ENCODE measurements around the gene CPNE8.

Gene CPNE8

DNA sequence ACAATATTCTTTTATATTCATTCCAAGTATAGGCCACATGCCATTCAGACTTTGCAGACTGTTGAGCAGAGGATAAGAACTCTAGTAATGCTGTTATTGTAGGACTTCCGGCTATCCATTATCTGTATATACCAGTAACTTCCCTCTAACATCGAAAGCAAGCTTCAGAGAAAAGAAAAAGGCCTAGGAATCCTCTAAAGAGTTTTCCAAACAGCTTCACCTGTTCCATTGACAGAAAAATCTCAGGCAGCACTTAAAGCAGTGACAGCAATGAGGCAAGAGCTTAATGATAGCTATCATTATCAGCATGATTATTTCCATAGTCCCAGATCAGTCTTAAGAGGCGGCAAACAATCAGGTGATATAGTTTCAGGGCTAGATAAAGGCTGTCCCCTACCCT, 1.8 kb downstream of the CPNE8 start:
- no peak overlapping the region for H3K9ac ChIP-seq
- peaks cover 8% of the 10 kb centered on the region for H3K9me3 ChIP-seq
- no peaks in the 10 kb centered on the region for H4K20me1 ChIP-seq
- no peaks in the 10 kb centered on the region for H3K36me3 ChIP-seq
- H3K4me2 ChIP-seq: no peak overlapping the region
- TF ChIP-seq Cebpa-rat (IDR thresholded peaks at IDR 0.05): no peak
- peaks cover 6% of the 10 kb centered on the region; the same call in 1 of the 2 replicates for H3K4me1 ChIP-seq
- peaks cover 17% of the 10 kb centered on the region; the same call in 1 of the 2 replicates for H3K27me3 ChIP-seq
- no peak overlapping the region for H3K4me3 ChIP-seq
- no peak overlapping the region for H3K27ac ChIP-seq

DNA sequence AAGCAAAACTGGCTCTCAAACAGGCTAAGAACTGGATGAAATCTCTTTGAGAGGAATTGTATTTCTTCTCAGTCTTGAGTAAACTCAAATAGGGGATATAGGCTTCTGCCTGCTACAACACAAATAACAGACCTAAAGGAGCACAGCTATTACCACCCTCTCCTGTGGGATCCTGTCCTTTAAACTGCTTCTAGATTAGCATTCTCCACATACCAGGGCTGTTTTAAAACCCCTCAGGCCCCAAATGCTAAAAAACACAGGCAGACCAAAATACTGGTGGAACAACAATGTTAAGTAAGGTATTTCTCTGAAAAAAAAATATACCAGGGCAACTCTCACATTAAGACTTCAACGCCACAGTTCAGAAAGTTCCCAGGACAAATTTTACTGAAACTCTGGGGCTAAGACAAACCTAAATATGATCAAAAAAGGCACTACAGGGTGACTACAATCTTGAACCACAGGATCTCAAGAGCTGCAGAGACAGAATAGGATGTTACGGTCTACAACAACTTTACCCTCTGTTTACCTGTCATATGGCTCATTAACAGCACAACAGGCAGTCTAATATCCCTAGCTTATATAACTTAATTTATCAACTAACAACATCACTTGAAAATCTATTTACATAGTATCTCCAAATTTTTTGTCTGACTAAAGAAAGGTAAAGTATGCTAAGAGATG, 7.2 kb downstream of the CPNE8 start:
- TF ChIP-seq Cebpa-rat (IDR thresholded peaks at IDR 0.05): no peak
- H3K27ac ChIP-seq: no peak overlapping the region
- no peaks in the 10 kb centered on the region for H4K20me1 ChIP-seq
- H3K4me1 ChIP-seq: no peaks in the 10 kb centered on the region
- H3K9ac ChIP-seq: no peak overlapping the region
- no peaks in the 10 kb centered on the region for H3K36me3 ChIP-seq
- no peak overlapping the region for H3K4me2 ChIP-seq
- H3K4me3 ChIP-seq: no peak overlapping the region
- H3K9me3 ChIP-seq: no peaks in the 10 kb centered on the region
- no peaks in the 10 kb centered on the region for H3K27me3 ChIP-seq

DNA sequence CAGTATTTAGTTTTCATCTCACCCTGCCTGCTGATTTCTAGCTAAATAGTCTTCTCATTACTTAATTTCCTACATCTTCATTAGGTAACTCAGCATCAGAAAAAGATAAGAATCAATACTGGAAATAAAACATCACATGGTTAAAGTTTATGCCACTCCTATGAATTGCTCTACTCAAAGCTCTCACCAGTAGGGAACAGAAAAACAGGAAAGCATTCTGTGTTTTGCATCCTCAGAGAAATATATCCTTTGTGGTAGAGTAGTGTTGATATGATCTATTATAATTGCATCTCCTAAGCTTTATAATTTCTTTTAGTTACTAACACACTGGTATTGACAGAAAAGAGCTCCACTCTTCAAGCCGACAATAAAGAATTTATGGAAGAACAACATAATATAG, 9.9 kb downstream of the CPNE8 start:
- no peaks in the 10 kb centered on the region for H3K36me3 ChIP-seq
- no peaks in the 10 kb centered on the region for H3K9me3 ChIP-seq
- no peak overlapping the region for H3K9ac ChIP-seq
- H4K20me1 ChIP-seq: no peaks in the 10 kb centered on the region
- H3K27ac ChIP-seq: no peak overlapping the region
- H3K27me3 ChIP-seq: no peaks in the 10 kb centered on the region
- no peaks in the 10 kb centered on the region for H3K4me1 ChIP-seq
- no peak for TF ChIP-seq Cebpa-rat (IDR thresholded peaks at IDR 0.05)
- H3K4me3 ChIP-seq: no peak overlapping the region
- no peak overlapping the region for H3K4me2 ChIP-seq

DNA sequence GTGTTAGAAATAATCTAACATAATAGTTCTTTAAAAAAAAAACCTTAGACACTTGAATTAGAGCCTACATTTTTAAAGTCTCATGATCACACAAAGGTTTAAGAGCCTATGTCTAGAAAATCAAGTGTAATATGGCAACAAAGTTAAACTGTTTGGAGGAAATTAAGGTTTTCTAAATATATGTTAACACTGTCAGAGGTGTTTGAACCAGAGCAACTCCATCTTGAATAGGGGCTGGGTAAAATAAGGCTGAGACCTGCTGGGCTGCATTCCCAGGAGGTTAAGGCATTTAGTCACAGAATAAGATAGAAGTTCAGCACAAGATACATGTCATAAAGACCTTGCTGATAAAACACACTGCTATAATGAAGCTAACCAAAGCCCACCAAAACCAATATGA, 12.4 kb downstream of the CPNE8 start:
- Histone ChIP-seq H3K27me3 (no peaks in the 10 kb centered on the region), H4K20me1 (no peaks in the 10 kb centered on the region), H3K36me3 (no peaks in the 10 kb centered on the region), H3K9me3 (no peaks in the 10 kb centered on the region), H3K9ac (no peak overlapping the region), H3K4me1 (no peaks in the 10 kb centered on the region), H3K4me3 (no peak overlapping the region), H3K4me2 (no peak overlapping the region), H3K27ac (no peak overlapping the region)
- no peak for TF ChIP-seq Cebpa-rat (IDR thresholded peaks at IDR 0.05)

DNA sequence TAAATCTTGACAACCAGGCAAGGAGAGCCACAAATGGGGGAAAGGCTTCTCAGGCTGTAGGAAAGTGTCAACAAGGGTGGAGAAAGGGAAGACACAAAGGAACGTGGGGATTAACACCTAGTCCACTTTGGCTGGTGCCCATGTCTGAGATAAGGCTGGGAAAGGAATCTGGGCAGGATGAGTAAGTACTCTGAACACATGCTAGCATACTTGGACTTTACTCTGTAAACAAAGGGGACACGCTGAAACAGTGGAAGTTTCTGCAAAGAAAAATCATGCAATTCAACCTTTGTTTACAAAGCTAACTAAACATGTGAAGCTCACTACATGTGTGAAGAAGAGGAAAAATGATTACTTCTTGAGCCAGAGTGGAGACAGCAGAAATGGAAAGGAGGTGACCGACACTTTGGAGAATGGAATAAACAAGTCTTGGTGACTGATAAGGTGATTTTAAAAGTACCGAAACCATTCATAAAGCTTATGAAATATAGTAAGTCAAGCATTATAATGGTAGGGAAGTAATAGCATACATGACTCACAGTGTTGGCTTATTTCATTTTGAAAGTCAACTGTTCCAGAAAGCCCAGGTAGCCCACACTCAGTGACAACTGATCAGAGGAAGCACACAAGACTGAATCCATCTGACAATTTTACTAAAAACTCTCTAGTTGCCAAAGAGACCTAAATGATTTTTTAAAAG, 13.2 kb downstream of the CPNE8 start:
- H3K9ac ChIP-seq: no peak overlapping the region
- no peaks in the 10 kb centered on the region for H3K9me3 ChIP-seq
- H3K27ac ChIP-seq: no peak overlapping the region
- H3K4me2 ChIP-seq: no peak overlapping the region
- no peak overlapping the region for H3K4me3 ChIP-seq
- H3K27me3 ChIP-seq: no peaks in the 10 kb centered on the region
- no peaks in the 10 kb centered on the region for H4K20me1 ChIP-seq
- H3K4me1 ChIP-seq: no peaks in the 10 kb centered on the region
- no peak for TF ChIP-seq Cebpa-rat (IDR thresholded peaks at IDR 0.05)
- no peaks in the 10 kb centered on the region for H3K36me3 ChIP-seq

DNA sequence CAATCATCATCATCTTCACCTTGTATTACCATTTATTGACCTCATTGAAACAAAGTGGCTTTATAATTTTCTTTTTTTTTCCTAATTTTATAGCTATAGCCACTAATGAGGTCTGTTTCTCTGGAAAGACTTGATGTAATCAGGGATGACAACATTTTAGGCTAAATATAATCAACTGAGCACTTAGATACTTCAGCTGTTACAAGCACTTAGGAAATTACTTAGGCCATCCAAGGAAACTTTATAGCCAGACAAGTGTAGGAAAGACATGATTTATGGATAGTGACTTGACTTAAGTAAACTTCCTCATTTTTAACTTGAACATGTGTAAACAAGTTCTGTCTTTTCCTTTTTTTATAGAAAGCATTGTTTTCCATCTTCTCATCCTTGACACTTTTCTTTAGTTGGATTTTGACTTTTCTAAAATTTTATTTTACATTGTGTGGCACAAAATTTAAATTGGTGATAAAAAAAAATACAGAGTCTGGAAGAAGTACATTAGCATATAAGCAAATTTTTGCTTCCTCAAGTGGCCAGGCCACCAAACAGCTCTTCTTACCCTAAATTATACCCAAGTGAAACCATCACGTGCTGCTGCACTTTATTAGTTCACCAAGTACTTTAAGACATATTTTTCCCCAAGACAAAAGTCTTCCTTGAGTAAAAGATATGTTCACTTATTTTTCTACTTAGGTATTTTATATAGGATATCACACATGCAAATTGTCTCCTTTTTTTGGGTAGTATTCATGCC, 15.1 kb downstream of the CPNE8 start:
- TF ChIP-seq Cebpa-rat (IDR thresholded peaks at IDR 0.05): no peak
- Histone ChIP-seq H3K27me3 (no peaks in the 10 kb centered on the region), H3K4me1 (no peaks in the 10 kb centered on the region), H3K27ac (no peak overlapping the region), H3K9ac (no peak overlapping the region), H3K4me2 (no peak overlapping the region), H4K20me1 (no peaks in the 10 kb centered on the region), H3K9me3 (no peaks in the 10 kb centered on the region), H3K36me3 (no peaks in the 10 kb centered on the region), H3K4me3 (no peak overlapping the region)

DNA sequence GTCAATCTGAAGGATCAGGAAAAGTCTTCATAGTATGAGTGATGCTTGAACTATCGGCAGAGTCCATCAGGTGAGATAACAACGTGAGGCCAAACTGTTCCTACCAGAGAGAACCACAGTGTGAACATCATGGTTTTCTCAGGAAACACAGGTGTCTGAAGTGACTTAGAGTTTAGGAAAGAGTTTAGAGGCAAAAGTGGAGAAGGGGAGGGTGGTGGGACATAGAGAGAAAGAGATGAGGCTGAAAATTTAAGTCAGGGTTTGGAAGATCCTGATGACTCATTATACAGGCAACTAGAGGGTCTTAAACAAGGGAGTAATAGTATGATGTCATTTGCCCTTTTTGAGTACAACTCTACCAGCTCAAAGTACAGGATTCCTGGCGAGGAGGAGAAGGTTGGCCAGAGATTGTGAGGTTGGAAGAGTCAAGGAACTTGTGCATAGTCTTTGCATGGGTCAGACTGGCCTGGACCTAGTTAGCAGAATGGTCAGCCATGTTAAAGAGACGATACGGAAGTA, 16.0 kb downstream of the CPNE8 start:
- no peaks in the 10 kb centered on the region for H3K9me3 ChIP-seq
- no peak overlapping the region for H3K9ac ChIP-seq
- no peak overlapping the region for H3K4me2 ChIP-seq
- no peak for TF ChIP-seq Cebpa-rat (IDR thresholded peaks at IDR 0.05)
- H3K27me3 ChIP-seq: no peaks in the 10 kb centered on the region
- no peaks in the 10 kb centered on the region for H3K4me1 ChIP-seq
- no peaks in the 10 kb centered on the region for H4K20me1 ChIP-seq
- H3K4me3 ChIP-seq: no peak overlapping the region
- no peak overlapping the region for H3K27ac ChIP-seq
- no peaks in the 10 kb centered on the region for H3K36me3 ChIP-seq

DNA sequence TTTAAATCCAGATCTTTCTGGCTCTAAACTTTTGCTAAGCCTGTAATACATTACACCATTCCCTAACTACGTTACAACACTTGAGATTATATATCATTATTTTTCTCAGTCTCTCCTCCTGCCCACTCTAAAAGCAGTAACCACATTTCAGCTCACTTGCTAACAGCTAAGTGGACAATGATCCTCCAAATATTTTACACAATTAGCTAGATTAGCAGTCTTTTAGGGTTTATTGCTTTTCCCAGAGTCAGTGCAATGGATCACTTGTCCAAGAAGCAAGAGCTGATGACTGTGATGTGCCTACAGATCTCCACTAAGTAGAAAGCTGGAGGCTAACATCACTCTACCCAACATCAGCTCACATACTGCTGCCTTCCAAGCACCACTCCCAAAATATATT, 17.6 kb downstream of the CPNE8 start:
- no peaks in the 10 kb centered on the region for H3K9me3 ChIP-seq
- no peak overlapping the region for H3K4me3 ChIP-seq
- no peak for TF ChIP-seq Cebpa-rat (IDR thresholded peaks at IDR 0.05)
- no peak overlapping the region for H3K9ac ChIP-seq
- H3K27me3 ChIP-seq: no peaks in the 10 kb centered on the region
- no peak overlapping the region for H3K27ac ChIP-seq
- no peak overlapping the region for H3K4me2 ChIP-seq
- no peaks in the 10 kb centered on the region for H3K4me1 ChIP-seq
- no peaks in the 10 kb centered on the region for H4K20me1 ChIP-seq
- no peaks in the 10 kb centered on the region for H3K36me3 ChIP-seq

DNA sequence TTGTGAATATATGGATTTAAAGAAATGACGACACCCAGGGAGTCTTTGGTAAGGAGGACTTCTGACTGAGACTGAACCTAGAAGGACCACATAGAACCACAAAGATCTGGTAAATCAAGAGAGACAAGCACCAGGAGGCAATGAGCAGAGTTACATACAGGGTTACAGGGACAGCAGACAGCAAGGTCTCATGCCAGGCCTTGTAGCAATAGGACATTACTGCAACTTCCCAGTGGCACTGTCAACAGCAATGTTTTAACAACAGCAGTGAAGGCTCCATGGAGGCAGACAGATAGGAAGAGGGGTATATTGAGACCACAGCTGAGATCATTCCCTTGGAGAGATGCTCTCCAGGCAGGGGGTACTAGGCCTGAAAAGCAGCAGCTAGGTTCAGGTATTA, 18.5 kb downstream of the CPNE8 start:
- Histone ChIP-seq H3K9ac (no peak overlapping the region), H3K4me2 (no peak overlapping the region), H3K9me3 (no peaks in the 10 kb centered on the region), H4K20me1 (no peaks in the 10 kb centered on the region), H3K36me3 (no peaks in the 10 kb centered on the region), H3K27ac (no peak overlapping the region), H3K4me3 (no peak overlapping the region), H3K27me3 (no peaks in the 10 kb centered on the region), H3K4me1 (no peaks in the 10 kb centered on the region)
- no peak for TF ChIP-seq Cebpa-rat (IDR thresholded peaks at IDR 0.05)

DNA sequence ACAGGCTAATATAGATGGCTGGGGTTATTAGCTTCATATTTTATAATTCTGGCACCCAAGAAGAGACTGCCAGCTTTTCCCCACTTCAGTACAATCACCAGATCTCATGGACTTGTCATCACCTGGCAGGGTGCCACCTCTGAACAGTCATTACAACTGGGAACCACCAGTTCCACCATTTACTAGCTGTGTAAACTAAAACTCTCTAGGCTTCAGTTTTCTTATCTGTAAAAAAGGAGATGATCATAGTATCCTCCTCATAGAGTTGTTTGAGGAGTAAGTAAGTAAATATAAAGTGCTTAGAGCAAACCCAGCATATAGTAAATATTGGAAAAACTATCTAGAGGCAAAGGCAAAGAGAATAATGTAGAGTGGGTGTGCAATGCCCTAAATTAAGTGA, 19.3 kb downstream of the CPNE8 start:
- Histone ChIP-seq H3K36me3 (no peaks in the 10 kb centered on the region), H3K27me3 (no peaks in the 10 kb centered on the region), H3K9me3 (no peaks in the 10 kb centered on the region), H3K27ac (no peak overlapping the region), H3K4me3 (no peak overlapping the region), H3K9ac (no peak overlapping the region), H3K4me1 (no peaks in the 10 kb centered on the region), H3K4me2 (no peak overlapping the region), H4K20me1 (no peaks in the 10 kb centered on the region)
- no peak for TF ChIP-seq Cebpa-rat (IDR thresholded peaks at IDR 0.05)
